Right hindlimb (tissue), 1 donor: ENCODE results near the gene CDHR2.
A peak's percentile ranks its signal among the peaks of the same experiment; 100 is the strongest.
"Not testable (repeated sequence)": the region's sequence is repeated elsewhere in the genome, so short reads cannot be mapped to it uniquely, and the experiment has no call there.

ENCODE experiments used
- DNase-seq: peaks from one replicate; pipeline ENCODE4 v3.0.0-alpha.2; 2018

CDHR2 gene

DNA sequence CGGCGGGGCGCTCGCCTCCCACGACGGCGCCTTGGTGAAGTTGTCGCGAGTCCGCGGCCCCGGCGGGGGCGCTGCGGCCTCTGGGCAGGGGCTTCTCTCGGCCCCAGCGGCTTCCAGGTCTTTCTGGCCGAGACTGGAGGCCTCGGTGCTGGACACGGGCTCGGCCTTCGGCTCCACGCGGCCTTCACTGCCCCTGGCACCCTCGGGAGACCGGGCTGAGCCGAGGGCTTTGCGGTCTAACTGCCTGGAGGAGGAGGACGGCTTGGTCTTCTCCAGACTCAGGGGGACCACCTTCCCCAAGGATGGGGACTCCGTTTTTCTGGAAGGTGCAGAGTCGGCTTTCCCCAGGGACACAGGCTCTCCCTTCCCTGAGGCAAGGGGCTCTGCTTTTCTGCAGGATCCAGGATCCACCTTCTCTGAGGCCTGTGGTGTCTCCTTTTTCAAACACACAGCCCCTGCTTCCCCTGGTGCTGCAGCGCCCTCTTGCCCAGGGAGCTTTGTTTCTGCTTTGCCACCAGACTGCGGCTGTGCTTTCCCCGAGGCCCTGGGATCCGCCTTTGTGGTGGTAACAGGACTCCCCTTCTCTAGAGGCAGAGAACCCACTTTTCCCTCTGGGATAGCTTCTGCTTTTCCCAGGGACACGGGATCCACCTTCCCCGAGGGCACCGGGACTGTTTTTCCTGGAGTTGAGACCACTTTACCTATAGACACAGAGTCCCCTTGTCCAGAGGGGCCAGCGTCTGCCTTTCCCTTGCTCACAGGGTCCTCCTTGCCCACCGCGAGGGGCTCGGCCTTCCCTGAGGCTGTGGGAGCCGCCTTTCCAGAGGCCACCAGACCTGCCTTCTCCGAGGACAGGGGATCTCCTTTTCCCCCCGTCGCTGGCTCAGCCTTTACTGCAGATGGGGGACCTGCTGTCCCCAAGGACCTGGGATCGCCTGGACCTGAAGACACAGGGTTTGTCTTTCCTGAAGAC lies 48.6 kb downstream of the CDHR2 start:
- DNase-seq, result no peak

DNA sequence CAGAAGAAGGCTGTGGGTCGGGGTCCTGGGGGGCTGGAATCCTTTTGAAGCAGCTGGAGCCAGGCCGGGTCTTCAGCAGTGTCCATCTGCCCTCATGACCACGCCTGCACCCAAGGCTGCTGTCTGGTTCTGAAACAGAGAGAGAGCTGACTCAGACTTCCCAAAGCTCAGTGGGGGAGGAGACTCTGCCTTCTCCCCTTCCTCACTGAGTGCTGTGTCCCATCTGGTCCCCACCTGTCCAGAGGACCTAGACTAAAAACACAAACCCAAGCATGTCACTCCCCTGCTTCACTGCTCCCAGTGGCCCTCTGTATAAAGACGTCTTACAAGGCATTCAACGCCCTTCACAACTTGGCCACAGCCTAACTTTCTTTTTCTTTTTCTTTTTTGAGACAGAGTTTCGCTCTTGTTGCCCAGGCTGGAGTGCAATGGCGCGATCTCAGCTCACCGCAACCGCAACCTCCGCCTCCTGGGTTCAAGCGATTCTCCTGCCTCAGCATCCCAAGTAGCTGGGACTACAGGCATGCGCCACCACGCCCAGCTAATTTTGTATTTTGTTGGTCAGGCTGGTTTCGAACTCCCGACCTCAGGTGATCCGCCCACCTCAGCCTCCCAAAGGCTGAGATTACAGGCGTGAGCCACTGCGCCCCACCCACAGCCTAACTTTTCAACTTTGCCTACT lies 50.7 kb downstream of the CDHR2 start:
- DNase-seq, result not testable (repeated sequence)

DNA sequence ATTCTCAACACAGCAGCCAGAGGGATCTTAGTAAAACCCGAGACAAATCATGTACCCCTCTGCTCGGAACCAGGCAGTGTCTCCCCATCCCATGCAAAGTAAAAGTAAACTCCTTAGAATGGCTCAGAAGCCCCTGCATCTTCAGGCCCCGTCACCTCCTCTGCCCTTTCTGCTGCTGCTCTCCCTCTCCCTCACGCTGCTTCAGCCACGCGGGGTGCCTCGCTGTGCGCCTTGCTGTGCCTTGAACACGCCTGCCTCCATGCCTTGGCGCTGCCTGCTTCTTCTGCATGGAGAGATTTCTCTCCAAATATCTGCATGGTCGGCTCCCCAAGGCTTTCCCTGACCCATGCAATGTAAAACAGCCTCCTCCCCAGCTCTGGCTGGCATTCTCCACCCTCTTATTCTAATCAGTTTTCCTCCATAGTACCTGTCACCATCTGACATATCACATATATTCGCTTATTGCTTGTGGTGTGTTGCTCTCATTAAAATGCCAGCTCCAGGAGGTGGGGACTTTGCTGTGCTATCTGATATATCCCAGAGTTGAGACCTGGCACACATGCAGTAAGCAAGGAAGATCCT lies 52.9 kb downstream of the CDHR2 start:
- DNase-seq, result no peak

DNA sequence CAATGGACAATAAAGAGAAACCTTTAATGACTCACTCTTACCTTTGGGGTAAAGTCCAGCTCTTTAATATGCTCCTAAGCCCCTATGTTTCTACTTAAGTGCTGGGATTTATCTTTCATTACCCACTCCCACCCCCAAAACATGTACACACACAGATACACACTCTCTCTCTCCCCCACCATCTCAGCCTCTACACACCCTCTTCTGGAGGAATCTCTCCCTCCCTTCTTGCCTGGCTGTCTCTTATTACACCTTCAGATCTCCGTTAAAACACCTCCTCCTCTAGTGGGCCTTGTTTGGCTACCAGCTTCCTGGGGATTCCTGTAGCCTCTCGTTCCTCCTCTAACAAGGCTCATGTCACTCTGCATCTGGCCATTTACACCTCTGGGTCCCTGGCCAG lies 53.9 kb downstream of the CDHR2 start:
- no peak for DNase-seq

DNA sequence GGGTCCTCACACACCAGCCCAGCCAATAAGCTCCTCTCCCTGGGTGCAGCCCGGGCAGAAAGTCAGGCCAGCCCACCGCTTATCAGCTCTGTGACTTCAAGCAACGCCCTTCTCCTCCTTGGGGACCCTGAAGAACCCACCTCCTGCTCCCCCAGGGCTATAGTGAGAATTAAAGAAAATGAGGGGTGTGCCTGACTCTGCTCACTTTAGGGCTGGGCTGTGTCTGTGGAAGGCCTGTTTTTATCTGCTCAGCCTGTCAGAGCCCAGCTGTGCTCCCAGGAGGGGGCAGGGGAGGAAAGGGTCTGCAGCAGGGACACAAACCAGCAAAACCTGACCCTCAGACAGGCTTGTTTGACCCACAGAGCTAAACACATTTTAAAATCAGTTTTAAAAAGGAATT lies 56.9 kb downstream of the CDHR2 start:
- DNase-seq, result no peak

DNA sequence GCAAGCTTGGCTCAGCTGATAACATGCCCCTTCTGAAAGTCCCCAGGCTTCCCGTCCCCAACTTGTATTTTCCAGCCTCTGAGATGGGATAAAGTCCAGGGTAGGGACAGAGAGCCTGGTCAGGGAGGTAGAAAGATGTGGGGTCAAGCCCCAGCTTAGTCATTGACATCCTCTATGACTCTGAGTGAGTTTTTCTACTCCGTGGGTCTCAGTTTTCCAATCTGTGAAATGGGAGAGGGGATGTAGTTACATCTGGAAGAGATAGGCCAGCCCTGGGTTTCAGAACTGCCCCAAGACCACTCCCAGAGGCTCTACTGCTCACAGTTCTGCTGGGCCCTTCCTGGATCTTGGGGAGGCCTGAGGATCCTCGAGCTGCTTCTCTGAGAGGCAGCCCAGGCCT lies 57.7 kb downstream of the CDHR2 start:
- DNase-seq, result no peak

DNA sequence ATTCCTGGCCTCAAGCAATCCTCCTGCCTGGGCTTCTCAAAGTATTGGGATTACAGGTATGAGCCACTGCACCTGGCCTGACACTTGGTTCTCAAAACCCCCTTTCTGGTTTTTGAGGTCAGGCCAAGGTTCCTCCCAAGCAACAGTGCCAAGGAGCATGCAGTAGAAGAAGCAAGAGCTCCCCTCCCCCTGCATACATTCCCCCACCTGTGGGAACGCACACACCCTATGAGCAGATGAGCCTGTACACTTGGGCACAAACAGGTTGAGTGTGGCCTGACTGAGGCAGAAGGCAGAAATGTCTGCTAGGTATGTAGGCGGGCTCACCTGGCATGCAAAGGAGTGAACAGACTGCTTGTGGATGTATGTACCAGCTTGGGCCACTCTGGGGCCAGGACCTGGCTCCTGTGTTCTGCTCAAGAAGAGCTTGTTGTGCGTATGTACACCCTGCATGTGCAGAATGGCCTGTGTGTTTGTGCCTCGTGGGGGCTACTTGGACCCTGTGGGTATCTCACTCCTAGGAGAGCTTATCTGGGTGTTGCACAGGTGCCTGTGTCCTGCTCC lies 59.1 kb downstream of the CDHR2 start:
- no peak for DNase-seq

DNA sequence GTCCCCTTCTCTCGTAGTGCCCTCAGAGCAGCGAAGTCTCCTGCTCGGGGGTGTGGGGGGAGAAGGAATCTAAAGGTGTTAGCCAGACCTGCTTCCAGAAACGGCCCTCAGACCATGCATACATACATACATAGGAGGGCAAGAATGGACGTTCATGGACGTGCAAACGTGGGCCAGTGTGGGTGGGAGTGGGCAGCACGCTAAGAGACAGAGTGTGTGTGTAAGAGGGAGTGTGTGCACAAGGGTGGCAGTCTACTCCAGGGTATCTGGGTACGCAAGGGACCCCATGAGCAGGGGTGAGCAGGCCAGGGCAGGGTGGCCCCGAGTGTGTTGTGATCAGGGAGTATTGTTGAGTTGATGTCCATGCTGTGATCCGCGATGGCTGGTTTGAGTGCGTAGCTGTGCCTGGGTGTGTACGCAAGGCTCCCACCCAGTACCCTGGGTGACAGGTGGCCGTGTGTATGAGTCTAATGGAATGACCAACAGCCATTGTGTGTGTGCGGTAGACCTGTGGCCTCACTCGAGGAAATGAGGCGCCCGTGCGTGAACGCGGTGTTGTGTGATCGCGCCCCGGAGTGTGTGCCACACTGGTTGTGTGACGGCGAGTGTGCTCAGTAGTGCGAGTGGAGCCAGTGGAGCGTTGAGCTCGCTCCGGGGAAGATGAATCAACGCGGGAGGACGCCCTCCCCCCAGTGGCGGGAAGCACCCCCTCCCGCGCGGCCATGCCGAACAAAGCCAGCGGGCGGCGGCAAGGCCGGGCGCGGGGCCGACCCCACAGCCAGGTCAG lies 60.0 kb downstream of the CDHR2 start:
- no peak for DNase-seq

DNA sequence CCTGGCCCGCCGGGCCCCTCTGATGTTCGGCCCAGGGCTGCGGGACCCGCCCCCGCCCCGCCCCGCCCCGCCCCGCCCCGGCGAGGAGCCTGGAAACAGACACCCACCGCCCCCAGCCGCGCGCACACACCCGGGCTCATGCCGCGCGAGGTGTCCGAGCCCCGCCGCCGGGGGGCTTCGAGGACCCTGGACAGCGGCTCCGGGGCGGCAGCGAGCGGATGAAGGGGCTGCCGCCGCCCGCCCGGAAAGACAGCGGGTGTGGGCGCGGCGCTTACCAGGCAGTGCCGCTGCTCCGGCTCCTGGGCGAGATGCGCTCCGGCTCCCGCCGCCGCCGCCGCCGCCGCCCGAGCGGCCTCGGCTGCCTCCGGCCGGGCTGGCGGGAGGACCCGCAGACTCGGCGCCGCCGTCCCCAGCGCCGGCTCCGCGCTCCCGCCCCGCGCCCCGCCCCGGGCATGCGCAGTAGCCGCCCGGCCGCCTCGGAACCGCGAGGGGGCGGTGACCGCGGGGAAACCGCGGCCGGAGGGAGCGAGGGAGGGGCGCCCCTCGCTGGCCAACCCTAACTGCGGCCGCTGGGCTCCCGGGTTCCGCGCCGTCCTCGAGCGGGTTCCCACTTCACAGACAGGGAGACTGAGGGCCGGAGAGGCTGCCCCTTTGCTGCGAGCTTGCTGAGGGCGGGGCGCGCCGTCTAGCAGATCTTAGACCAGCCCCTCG lies 60.7 kb downstream of the CDHR2 start, which contains the start of gene GPRIN1:
TSS of gene GPRIN1 (minus strand) at position 433 of the 711 bp plus-strand sequence. CDS start 10,322 bp downstream, outside the sequence.
- peak; percentile 68 for DNase-seq

DNA sequence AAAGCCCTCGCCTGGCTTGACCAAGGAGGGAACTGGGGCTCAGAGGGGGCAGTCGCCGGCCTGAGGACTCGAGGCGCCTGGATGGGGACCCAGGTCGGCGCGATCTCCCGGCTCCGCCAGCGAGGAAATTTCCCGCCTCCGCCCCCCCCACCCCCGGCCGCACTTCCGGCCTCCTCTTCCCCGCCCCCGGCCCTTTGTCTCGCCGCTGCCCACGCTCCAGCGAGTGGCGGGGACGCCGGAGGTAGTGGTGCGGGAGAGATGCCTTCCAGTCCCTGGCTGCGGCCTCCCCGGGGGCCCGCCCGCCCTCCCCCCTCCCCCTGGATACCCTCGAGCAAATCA lies 61.3 kb downstream of the CDHR2 start:
- no peak for DNase-seq

DNA sequence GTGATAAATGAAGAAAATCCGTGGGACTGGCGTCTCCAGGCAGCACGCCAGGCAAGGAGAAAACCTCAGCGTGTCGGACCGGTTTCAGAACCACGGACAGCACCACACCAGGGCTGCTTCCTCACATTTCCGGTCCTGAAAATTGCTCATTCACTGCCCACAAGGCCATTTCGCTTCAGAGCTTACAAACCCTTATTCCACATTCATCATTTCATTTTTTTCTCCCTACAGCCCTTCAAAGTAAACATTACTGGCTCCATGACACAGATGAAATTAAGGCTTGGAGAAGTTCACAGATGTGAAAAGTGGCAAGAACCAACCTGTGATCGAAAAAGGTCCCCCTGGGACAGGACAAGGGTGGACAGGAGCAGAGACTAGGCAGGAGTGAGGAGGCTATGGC lies 62.3 kb downstream of the CDHR2 start:
- peak; percentile 85 for DNase-seq

DNA sequence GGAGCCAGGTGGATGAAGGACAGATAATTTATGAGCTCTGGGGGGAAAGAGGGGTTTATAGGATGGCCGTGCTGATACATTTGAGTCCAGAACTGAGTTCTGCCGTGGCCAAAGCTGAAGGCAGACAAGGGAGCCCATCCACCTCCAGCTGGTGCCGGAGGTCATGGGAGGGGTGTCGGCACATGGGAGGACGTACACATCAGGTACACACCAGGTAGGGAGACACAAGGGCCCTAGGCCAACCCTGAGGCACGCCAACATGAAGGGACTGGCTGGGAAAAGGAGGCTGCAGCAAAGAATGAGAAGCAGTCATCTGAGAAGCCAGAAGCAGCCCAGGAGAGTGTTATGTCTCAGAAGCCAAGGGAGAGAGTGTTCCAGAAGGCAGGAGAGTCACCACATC lies 62.9 kb downstream of the CDHR2 start:
- DNase-seq, result no peak

DNA sequence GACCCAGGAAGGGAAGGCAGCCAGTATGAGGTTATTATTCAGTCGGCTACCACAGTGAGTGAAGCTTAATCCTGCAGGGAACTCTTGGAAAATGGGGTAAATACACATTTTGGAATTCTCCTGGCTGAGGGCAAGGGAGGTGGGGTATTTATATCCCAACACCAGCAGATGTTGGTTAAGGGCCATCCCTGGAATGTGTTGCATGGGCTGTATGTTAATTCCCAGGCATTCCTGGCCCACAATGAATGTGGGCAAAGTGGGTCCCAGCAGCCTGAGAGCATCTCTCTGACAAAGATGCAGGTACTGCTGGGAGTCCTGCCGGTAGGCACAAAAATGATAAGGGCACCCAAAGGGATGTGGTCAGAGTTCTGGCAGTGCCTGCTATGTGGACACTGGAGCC lies 63.7 kb downstream of the CDHR2 start:
- no peak for DNase-seq

DNA sequence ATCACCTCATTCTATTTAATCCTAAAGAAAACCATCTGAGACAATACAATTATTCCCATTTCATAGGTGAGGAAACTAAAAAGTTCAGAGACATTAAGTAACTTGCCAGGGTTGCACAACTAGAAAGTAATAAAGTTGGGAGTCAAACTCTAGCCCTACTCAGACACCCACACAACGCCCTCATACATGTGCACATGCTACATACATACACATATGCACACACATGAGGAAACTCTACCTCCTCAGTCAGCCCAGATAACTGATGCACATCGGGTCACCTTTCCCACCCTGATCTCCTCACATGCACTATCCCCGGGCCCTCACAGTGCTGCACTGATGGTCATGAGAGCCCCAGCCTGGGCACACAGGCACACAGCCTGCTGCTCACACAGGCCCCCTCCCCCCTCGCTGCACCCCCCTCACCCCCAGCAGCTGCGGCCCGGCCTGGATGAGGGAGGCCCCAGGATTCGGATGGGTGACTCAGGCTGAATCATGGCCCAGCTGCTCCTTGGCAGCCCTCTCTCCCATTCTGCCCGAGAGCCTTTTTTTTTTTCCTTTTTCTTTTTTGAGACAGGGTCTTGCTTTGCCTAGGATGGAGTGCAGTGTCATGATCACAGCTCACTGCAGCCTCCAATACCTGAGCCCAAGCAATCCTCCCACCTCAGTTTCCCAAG lies 65.8 kb downstream of the CDHR2 start:
- no peak for DNase-seq

DNA sequence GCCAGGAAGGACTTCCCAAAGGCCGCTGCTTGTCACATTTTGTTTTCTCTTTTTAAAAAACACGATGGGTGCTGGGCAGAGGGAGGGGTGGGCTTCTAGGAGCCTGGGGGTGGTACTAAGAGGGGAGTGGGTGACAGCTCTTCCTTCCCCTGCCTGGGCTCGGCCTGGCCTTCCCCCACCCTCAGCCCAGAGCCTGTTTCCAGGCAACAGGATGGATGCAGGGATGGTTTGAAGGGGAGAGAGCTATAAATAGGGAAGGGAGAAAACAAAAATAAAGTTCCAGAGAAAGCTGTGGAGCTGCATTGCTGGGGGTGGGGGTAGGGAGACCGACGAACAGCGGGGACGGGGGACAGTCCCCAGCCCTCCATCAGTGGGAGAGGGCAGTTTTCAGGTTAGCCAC lies 67.4 kb downstream of the CDHR2 start:
- DNase-seq, result no peak

DNA sequence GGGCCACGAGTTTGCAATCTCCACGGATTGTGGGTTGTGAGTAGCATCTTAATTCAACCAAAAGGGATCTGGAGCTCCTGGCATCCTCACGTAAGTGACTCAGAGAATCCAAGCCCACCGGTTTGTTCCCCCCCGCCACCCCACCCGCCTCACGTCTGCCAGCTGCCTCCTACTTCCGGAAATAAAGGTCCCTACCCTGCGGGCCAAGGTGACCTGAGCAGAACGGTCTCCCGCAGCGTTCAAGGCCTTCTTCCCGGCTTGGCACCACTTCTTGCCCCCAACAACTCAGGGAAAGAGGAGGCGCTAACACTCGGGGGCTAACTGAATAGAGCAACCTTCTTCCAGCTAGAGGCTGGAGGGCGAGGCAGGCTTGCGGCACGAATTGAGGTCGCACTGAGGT lies 69.6 kb downstream of the CDHR2 start:
- DNase-seq, result no peak

DNA sequence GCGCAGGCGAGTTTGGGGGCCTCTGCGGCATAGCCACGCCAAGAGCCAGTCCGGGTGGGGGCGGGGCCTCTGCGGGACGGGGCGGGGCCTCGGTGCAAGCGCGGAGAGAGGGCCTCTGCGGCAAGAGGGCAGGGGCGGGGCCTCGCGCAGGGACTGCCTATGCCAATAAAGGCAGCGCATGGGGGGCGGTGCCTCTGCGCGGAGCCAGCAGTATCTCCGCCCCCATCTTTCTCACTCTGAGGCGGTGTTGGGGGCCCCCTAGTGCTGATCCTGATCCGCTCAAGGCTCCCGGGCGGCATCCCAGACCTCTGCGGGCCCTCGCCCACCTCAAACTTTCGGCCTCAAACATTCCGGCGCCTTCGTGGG lies 70.0 kb downstream of the CDHR2 start:
- peak; percentile 78 for DNase-seq

DNA sequence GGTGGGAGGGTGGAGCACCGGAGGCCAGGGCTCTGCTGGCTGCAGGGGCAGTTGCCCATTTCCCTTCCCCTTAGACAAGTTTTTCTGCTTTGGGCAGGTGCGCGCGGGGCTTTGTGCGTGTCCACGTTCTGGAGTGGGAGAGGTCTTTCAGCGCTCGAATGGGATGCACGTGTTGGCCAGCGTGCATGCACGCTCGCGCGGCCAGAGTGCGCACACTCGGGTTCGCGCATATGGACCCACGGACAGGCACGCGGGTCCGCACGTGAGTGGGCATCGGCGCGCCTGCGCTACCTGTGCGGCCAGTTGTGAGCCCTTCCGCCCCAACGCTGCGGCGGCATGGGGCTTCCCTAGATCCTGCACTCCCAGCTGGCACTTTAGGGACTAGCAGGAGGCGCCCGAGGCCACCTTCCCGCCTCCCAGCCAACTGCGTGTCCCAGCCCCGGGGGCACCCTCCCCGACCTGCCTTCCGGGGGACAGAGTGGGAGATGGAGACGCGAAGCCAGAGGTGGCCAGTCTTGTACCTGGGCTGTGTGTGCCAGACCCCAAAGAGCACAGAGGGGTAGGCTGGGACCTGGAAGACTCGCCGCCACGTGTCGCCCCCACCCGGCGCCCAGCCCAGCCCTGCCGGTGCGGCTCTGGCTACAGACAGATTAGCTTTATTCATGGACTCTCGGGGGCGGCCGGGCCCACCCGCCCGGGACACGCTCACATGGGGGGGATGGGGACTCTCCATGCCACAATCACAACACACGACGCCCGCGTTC lies 70.6 kb downstream of the CDHR2 start:
- no peak for DNase-seq

DNA sequence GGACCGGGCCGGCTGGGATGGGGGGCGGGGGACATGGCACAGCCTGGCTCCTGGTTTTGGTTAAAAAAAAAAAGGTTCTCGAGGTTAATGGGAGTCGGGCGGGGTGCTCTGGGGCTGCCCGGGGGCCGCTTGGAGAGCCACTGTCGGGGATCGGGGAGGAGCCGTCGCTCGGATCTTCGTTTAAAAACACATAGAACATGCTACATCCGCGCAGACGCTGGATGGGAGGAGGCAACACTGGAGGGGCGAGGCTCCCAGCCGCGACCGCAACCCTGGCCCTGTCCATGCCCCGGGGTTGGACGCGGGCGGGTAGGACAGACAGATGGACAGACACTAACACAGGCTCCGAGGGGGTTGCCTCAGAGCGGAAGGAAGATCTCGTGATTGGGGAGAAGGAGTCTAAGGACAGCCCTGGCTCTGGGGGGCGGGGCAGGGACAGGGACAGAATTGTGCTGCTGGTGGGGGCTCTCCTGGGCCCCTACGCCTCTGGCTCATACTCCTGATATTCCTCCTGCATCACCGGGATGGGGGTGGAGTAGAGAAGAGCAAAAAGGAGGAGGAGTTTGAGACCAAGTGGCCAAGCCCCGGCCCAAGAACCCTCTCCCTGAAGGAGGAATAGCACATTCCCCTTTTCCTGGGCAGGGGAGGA lies 71.3 kb downstream of the CDHR2 start:
- DNase-seq, result no peak

DNA sequence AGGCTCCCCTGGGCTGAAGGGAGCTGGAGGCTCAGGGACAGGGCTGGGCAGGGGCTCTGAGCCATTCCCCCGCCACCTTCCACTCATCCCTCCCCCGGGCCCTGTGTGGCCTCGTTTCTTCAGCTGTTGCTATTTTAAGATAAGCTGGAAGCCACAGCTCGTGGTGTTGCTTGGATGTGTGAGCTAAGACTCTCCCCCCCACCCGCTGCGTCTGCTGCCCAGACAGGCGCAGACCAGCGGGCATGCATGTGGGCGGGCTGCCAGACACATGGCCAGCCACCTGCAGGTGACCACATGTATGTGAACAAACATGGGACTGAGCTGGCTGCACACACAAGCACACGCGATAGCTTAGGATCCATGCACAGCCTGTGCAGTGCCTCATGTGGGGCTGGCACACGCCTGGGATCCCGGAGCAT lies 72.5 kb downstream of the CDHR2 start:
- no peak for DNase-seq
